HG03103 (cell line): ENCODE data around the gene TM9SF3.

Experiments
- ATAC-seq: cut with Tn5 transposase; IDR thresholded peaks from one replicate; pipeline ENCODE4 v1.9.1; 2021; ENCODE audit warnings: low read depth; ENCODE audit not compliant: unreplicated experiment

The TM9SF3 gene

GRCh38 chr10:96513305-96513697 is 73.5 kb downstream of the TM9SF3 start:
- no peak for ATAC-seq

- no peak for ATAC-seq
Measured at GRCh38 chr10:96512524-96513304, 74.1 kb downstream of the TM9SF3 start.

- no peak for ATAC-seq
Measured at GRCh38 chr10:96511044-96511945, 75.5 kb downstream of the TM9SF3 start.

GRCh38 chr10:96509017-96509641 is 77.7 kb downstream of the TM9SF3 start:
- no peak for ATAC-seq

GRCh38 chr10:96507044-96507443 is 79.8 kb downstream of the TM9SF3 start:
- no peak for ATAC-seq

- no peak for ATAC-seq
Measured at GRCh38 chr10:96505150-96506136, 81.4 kb downstream of the TM9SF3 start.

GRCh38 chr10:96502561-96503282 is 84.1 kb downstream of the TM9SF3 start:
- ATAC-seq, result no peak

GRCh38 chr10:96501985-96502384 is 84.8 kb downstream of the TM9SF3 start:
- ATAC-seq, result no peak

GRCh38 chr10:96500519-96500918 is 86.3 kb downstream of the TM9SF3 start:
- ATAC-seq, result no peak

GRCh38 chr10:96500050-96500449 is 86.8 kb downstream of the TM9SF3 start:
- no peak for ATAC-seq

GRCh38 chr10:96497391-96497790 is 89.4 kb downstream of the TM9SF3 start:
- ATAC-seq, result no peak

GRCh38 chr10:96496281-96496925 is 90.4 kb downstream of the TM9SF3 start:
- ATAC-seq, result no peak

GRCh38 chr10:96495544-96495943 is 91.3 kb downstream of the TM9SF3 start:
- ATAC-seq, result no peak

- ATAC-seq, result no peak
Measured at GRCh38 chr10:96494694-96495093, 92.1 kb downstream of the TM9SF3 start.

GRCh38 chr10:96493871-96494525 is 92.8 kb downstream of the TM9SF3 start:
- no peak for ATAC-seq

- ATAC-seq, result no peak
Measured at GRCh38 chr10:96493254-96493653, 93.6 kb downstream of the TM9SF3 start.

- no peak for ATAC-seq
Measured at GRCh38 chr10:96491303-96491702, 95.5 kb downstream of the TM9SF3 start.

GRCh38 chr10:96488161-96488935 is 98.5 kb downstream of the TM9SF3 start:
- ATAC-seq, result no peak
